Activated CD8-positive, alpha-beta memory T cell treated with anti-CD3 and anti-CD28 coated beads, Interleukin-2, amount 10 ng/mL, durations not matched to agents 7 days and 5 days (primary cell): Measurements from ENCODE around the gene APH1A. TPM values are rescaled to one million over a fixed set of nuclear protein-coding genes. Genes with fewer than 3 reads are reported as not detected.
"Not testable (repeated sequence)": the region's sequence is repeated elsewhere in the genome, so short reads cannot be mapped to it uniquely, and the experiment has no call there.

Source experiments
- ATAC-seq: fragments of 150-1000 bp; cut with Tn5 transposase; one replicate; pipeline ENCODE4 v1.10.0; 2021; ENCODE audit warnings: moderate library complexity
- CTCF ChIA-PET: fragments of 350-600 bp; sonication (Branson Sonifier 250); formaldehyde crosslinking; loops from one replicate; lab custom pipeline; 2021; ENCODE audit warnings: antibody characterized with exemption; lab: Charles Lee
- DNase-seq: peaks from one replicate; pipeline ENCODE4 v3.0.0-alpha.2; 2020
- H3K27ac Mint-ChIP-seq: one replicate; pipeline ENCODE4 v1.8.0; 2021; ENCODE audit warnings: mild to moderate bottlenecking, mixed read lengths
- H3K27me3 Mint-ChIP-seq: one replicate; pipeline ENCODE4 v1.8.0; 2021; ENCODE audit warnings: mixed read lengths
- H3K36me3 Mint-ChIP-seq: one replicate; pipeline ENCODE4 v1.8.0; 2021; ENCODE audit warnings: mild to moderate bottlenecking, mixed read lengths
- H3K4me1 Mint-ChIP-seq: one replicate; pipeline ENCODE4 v1.8.0; 2021; ENCODE audit warnings: mixed read lengths
- H3K4me3 Mint-ChIP-seq: one replicate; pipeline ENCODE4 v1.8.0; 2021; ENCODE audit warnings: mild to moderate bottlenecking, moderate library complexity, mixed read lengths
- H3K9me3 Mint-ChIP-seq: one replicate; pipeline ENCODE4 v1.8.0; 2022; ENCODE audit warnings: low read depth, mixed read lengths
- total RNA-seq, 2 experiments: library from RNA; stranded (reverse); gene quantifications; one replicate each; pipeline ENCODE4 v1.2.3, GENCODE V29; 2021

The APH1A gene
- total RNA-seq, 2 experiments from 2014 or later = 122 to 142 TPM

DNA sequence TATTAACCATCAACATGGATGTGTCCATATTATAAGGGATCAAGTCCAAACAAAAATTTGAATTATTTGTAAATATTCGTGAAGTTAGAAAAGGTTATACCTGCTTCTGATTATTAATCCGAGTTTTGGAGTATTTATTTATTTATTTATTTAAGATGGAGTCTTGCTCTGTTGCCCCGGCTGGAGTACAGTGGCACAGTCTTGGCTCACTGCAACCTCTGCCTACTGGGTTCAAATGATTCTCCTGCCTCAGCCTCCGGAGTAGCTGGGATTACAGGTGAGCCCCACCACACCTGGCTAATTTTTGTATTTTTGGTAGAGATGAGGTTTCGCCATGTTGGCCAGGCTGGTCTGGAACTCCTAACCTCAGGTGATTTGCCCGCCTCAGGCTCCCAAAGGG, 53.0 kb downstream of the APH1A start:
- CTCF ChIA-PET = interaction anchor here (1.1 kb wide), 1 partner anchor 9 kb away, joined by 4 read pairs; no protein-coding TSS in a partner anchor
- Mint-ChIP-seq H3K36me3 (peaks cover 18% of the 10 kb centered on the region), H3K4me1 (peaks cover 21% of the 10 kb centered on the region)
- not testable (repeated sequence) for ATAC-seq, H3K9me3 Mint-ChIP-seq, H3K4me3 Mint-ChIP-seq, H3K27me3 Mint-ChIP-seq, DNase-seq, H3K27ac Mint-ChIP-seq

Other genes with a start within 250 kb of the APH1A start
- 10 to 100 TPM; 34.7 to 35.9 TPM for gene VPS45, start 201.2 kb downstream of the APH1A start, total RNA-seq
- 100 to 1,000 TPM in 1 of 2 experiments, 10 to 100 TPM in 1; 98.2 to 128 TPM for gene PLEKHO1, start 119.1 kb downstream of the APH1A start, total RNA-seq
- 100 to 1,000 TPM; 130 to 173 TPM for gene ANP32E, start 32.9 kb downstream of the APH1A start, total RNA-seq
- not detected for gene CA14, start 11.2 kb downstream of the APH1A start, total RNA-seq
- 1 to 10 TPM in 1 of 2 experiments, under 1 TPM in 1; 0.40 to 1.8 TPM for gene C1orf54, start 3.8 kb upstream of the APH1A start, total RNA-seq
- gene CIART, start 13.5 kb upstream of the APH1A start, total RNA-seq = 1 to 10 TPM in 1 of 2 experiments, under 1 TPM in 1; 0.44 to 1.7 TPM
- gene MRPS21, start 24.8 kb upstream of the APH1A start, total RNA-seq = 10 to 100 TPM; 70.9 to 82.8 TPM
- gene PRPF3, start 52.5 kb upstream of the APH1A start, total RNA-seq = 10 to 100 TPM; 72.5 to 76.2 TPM
- gene RPRD2, start 95.1 kb upstream of the APH1A start, total RNA-seq = 10 to 100 TPM; 28.1 to 28.5 TPM
- 10 to 100 TPM; 51.0 to 51.8 TPM for gene TARS2, start 218.4 kb upstream of the APH1A start, total RNA-seq
- 1 to 10 TPM; 1.0 to 1.3 TPM for gene ECM1, start 239.1 kb upstream of the APH1A start, total RNA-seq
- under 1 TPM in 1 of 2 experiments, not detected in 1; 0.59 TPM for gene FALEC, start 246.7 kb upstream of the APH1A start, total RNA-seq